Measurements from ENCODE around the gene FHOD3.

GRCh38 chr18:36811955-36812354, 514.4 kb downstream of the FHOD3 start:
- TF ChIP-seq, protein P1, sequence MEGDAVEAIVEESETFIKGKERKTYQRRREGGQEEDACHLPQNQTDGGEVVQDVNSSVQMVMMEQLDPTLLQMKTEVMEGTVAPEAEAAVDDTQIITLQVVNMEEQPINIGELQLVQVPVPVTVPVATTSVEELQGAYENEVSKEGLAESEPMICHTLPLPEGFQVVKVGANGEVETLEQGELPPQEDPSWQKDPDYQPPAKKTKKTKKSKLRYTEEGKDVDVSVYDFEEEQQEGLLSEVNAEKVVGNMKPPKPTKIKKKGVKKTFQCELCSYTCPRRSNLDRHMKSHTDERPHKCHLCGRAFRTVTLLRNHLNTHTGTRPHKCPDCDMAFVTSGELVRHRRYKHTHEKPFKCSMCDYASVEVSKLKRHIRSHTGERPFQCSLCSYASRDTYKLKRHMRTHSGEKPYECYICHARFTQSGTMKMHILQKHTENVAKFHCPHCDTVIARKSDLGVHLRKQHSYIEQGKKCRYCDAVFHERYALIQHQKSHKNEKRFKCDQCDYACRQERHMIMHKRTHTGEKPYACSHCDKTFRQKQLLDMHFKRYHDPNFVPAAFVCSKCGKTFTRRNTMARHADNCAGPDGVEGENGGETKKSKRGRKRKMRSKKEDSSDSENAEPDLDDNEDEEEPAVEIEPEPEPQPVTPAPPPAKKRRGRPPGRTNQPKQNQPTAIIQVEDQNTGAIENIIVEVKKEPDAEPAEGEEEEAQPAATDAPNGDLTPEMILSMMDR (IDR thresholded peaks at IDR 0.05): no peak
- no peak for TF ChIP-seq POLR2A (IDR thresholded peaks at IDR 0.05)
